Measurements from ENCODE around the gene CD300LD.

DNA sequence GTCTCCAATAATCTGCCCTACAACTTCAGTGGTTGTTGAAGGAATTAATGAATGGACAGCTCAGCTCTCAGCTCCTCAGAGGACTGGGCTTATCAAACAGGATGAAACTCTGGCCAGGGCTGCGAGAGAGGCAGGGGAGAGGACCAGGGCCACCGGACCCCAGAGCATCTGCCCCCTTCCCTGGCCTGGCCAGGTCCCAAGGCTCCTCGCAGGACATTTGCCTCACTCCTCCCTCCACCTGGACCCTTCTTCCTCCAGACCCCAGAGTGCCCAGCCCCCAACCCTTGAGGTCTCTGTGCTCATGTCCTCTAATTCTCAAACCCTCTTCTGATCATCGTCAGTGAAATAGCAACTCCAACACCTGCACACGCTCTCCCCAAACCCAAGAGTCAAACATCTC lies 49.9 kb downstream of the CD300LD start:
- TF ChIP-seq, protein P1, sequence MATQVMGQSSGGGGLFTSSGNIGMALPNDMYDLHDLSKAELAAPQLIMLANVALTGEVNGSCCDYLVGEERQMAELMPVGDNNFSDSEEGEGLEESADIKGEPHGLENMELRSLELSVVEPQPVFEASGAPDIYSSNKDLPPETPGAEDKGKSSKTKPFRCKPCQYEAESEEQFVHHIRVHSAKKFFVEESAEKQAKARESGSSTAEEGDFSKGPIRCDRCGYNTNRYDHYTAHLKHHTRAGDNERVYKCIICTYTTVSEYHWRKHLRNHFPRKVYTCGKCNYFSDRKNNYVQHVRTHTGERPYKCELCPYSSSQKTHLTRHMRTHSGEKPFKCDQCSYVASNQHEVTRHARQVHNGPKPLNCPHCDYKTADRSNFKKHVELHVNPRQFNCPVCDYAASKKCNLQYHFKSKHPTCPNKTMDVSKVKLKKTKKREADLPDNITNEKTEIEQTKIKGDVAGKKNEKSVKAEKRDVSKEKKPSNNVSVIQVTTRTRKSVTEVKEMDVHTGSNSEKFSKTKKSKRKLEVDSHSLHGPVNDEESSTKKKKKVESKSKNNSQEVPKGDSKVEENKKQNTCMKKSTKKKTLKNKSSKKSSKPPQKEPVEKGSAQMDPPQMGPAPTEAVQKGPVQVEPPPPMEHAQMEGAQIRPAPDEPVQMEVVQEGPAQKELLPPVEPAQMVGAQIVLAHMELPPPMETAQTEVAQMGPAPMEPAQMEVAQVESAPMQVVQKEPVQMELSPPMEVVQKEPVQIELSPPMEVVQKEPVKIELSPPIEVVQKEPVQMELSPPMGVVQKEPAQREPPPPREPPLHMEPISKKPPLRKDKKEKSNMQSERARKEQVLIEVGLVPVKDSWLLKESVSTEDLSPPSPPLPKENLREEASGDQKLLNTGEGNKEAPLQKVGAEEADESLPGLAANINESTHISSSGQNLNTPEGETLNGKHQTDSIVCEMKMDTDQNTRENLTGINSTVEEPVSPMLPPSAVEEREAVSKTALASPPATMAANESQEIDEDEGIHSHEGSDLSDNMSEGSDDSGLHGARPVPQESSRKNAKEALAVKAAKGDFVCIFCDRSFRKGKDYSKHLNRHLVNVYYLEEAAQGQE (IDR thresholded peaks at IDR 0.05; ENCODE audit: unreplicated experiment): no peak
- TF ChIP-seq, protein P2, sequence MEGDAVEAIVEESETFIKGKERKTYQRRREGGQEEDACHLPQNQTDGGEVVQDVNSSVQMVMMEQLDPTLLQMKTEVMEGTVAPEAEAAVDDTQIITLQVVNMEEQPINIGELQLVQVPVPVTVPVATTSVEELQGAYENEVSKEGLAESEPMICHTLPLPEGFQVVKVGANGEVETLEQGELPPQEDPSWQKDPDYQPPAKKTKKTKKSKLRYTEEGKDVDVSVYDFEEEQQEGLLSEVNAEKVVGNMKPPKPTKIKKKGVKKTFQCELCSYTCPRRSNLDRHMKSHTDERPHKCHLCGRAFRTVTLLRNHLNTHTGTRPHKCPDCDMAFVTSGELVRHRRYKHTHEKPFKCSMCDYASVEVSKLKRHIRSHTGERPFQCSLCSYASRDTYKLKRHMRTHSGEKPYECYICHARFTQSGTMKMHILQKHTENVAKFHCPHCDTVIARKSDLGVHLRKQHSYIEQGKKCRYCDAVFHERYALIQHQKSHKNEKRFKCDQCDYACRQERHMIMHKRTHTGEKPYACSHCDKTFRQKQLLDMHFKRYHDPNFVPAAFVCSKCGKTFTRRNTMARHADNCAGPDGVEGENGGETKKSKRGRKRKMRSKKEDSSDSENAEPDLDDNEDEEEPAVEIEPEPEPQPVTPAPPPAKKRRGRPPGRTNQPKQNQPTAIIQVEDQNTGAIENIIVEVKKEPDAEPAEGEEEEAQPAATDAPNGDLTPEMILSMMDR (conservative IDR thresholded peaks at IDR 0.05; ENCODE audit: low read depth in 2 of 2): no peak
- TF ChIP-seq POLR2AphosphoS5 (IDR thresholded peaks at IDR 0.05; ENCODE audit: low read depth) (no peak), EZH2phosphoT487 (IDR thresholded peaks at IDR 0.05; ENCODE audit: unreplicated experiment) (no peak), NANOG (IDR thresholded peaks at IDR 0.05; ENCODE audit: borderline replicate concordance) (no peak), EZH2 (IDR thresholded peaks at IDR 0.05; ENCODE audit: low read depth, unreplicated experiment) (no peak)

Measured in GM23338 (cell line).